ENCODE data around the gene KCNC1. TPM values are rescaled to one million over a fixed set of nuclear protein-coding genes. Genes with fewer than 3 reads are reported as not detected.

KCNC1 gene
- total and polyA plus RNA-seq, 9 of the 15 experiments (the other 6 are each of a cell fraction or from before 2014, with no cell fraction given), result 0.05 to 0.08 TPM; not detected in 7

GRCh38 chr11:17748761-17749721 lies 14.5 kb downstream of the KCNC1 start (continued):
- TF ChIP-seq, protein P1, sequence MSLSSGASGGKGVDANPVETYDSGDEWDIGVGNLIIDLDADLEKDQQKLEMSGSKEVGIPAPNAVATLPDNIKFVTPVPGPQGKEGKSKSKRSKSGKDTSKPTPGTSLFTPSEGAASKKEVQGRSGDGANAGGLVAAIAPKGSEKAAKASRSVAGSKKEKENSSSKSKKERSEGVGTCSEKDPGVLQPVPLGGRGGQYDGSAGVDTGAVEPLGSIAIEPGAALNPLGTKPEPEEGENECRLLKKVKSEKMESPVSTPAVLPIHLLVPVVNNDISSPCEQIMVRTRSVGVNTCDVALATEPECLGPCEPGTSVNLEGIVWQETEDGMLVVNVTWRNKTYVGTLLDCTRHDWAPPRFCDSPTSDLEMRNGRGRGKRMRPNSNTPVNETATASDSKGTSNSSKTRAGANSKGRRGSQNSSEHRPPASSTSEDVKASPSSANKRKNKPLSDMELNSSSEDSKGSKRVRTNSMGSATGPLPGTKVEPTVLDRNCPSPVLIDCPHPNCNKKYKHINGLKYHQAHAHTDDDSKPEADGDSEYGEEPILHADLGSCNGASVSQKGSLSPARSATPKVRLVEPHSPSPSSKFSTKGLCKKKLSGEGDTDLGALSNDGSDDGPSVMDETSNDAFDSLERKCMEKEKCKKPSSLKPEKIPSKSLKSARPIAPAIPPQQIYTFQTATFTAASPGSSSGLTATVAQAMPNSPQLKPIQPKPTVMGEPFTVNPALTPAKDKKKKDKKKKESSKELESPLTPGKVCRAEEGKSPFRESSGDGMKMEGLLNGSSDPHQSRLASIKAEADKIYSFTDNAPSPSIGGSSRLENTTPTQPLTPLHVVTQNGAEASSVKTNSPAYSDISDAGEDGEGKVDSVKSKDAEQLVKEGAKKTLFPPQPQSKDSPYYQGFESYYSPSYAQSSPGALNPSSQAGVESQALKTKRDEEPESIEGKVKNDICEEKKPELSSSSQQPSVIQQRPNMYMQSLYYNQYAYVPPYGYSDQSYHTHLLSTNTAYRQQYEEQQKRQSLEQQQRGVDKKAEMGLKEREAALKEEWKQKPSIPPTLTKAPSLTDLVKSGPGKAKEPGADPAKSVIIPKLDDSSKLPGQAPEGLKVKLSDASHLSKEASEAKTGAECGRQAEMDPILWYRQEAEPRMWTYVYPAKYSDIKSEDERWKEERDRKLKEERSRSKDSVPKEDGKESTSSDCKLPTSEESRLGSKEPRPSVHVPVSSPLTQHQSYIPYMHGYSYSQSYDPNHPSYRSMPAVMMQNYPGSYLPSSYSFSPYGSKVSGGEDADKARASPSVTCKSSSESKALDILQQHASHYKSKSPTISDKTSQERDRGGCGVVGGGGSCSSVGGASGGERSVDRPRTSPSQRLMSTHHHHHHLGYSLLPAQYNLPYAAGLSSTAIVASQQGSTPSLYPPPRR (CRISPR knock-in tag; IDR thresholded peaks at IDR 0.05; ENCODE audit: borderline replicate concordance), result no peak
- TF ChIP-seq KLF10 (CRISPR knock-in tag; IDR thresholded peaks at IDR 0.05) (no peak), RBFOX2 (IDR thresholded peaks at IDR 0.05; ENCODE audit: low read depth, low read length) (no peak), PML (IDR thresholded peaks at IDR 0.05; ENCODE audit: low read length) (no peak), ZNF277 (CRISPR knock-in tag; IDR thresholded peaks at IDR 0.05; ENCODE audit: borderline replicate concordance) (no peak), PHF20 (IDR thresholded peaks at IDR 0.05; ENCODE audit: partially characterized antibody) (no peak), CBFA2T2 (conservative IDR thresholded peaks at IDR 0.05) (no peak), PCBP2 (IDR thresholded peaks at IDR 0.05; ENCODE audit: low read depth, low read length, poor library complexity, severe bottlenecking) (no peak), DNMT1 (IDR thresholded peaks at IDR 0.05) (no peak), CREBBP (IDR thresholded peaks at IDR 0.05; ENCODE audit: low read depth, low read length) (no peak)

Data from K562 (cell line).